GM21737 (cell line): ENCODE measurements around the gene SYMPK.
A peak's percentile ranks its signal among the peaks of the same experiment; 100 is the strongest.

Source experiments
- ATAC-seq: cut with Tn5 transposase; IDR thresholded peaks from one replicate; pipeline ENCODE4 v1.9.1; 2021; ENCODE audit warnings: mild to moderate bottlenecking, moderate library complexity; ENCODE audit not compliant: unreplicated experiment

SYMPK gene

GRCh38 chr19:45826934-45827333, 36.0 kb downstream of the SYMPK start:
- no peak for ATAC-seq

GRCh38 chr19:45825917-45826893, 36.7 kb downstream of the SYMPK start:
- no peak for ATAC-seq

GRCh38 chr19:45825263-45825605, 37.7 kb downstream of the SYMPK start:
- ATAC-seq: no peak

- no peak for ATAC-seq
Observed at GRCh38 chr19:45824531-45825262, 38.2 kb downstream of the SYMPK start.

- ATAC-seq: no peak
Observed at GRCh38 chr19:45824041-45824471, 38.9 kb downstream of the SYMPK start.

- no peak for ATAC-seq
Observed at GRCh38 chr19:45823182-45823581, 39.8 kb downstream of the SYMPK start.

GRCh38 chr19:45822716-45823115, 40.2 kb downstream of the SYMPK start:
- ATAC-seq: no peak

GRCh38 chr19:45821570-45821969, 41.4 kb downstream of the SYMPK start:
- ATAC-seq: no peak

- no peak for ATAC-seq
Observed at GRCh38 chr19:45821103-45821521, 41.8 kb downstream of the SYMPK start.

- no peak for ATAC-seq
Observed at GRCh38 chr19:45820413-45821102, 42.4 kb downstream of the SYMPK start.

GRCh38 chr19:45819769-45820168, 43.2 kb downstream of the SYMPK start:
- no peak for ATAC-seq

- no peak for ATAC-seq
Observed at GRCh38 chr19:45817725-45818301, 45.1 kb downstream of the SYMPK start.

- ATAC-seq: peak; percentile 83
Observed at GRCh38 chr19:45817010-45817724, 45.8 kb downstream of the SYMPK start.

GRCh38 chr19:45816236-45817009, 46.5 kb downstream of the SYMPK start:
- ATAC-seq: no peak

- ATAC-seq: no peak
Observed at GRCh38 chr19:45815481-45816216, 47.3 kb downstream of the SYMPK start.

- no peak for ATAC-seq
Observed at GRCh38 chr19:45814851-45815480, 48.0 kb downstream of the SYMPK start, which contains the start of gene RSPH6A. Gene RSPH6A, minus strand, starts transcription at chr19:45815308. Its CDS starts 132 bp downstream, at chr19:45815176.

- ATAC-seq: no peak
Observed at GRCh38 chr19:45814166-45814780, 48.7 kb downstream of the SYMPK start.

- ATAC-seq: no peak
Observed at GRCh38 chr19:45812297-45812696, 50.6 kb downstream of the SYMPK start.
